B cell (primary cell): ENCODE measurements around the gene AP5B1. TPM values are rescaled to one million over a fixed set of nuclear protein-coding genes. Genes with fewer than 3 reads are reported as not detected.

Experiments
- ATAC-seq: fragments of 200-7000 bp; cut with Tn5 transposase; one replicate; pipeline ENCODE4 v1.10.0; 2021; ENCODE audit warnings: low read depth, mild to moderate bottlenecking, moderate number of reproducible peaks, moderate library complexity
- CTCF ChIA-PET: fragments of 350-600 bp; sonication (Branson Sonifier 250); formaldehyde crosslinking; loops from one replicate; lab custom pipeline; 2021; ENCODE audit warnings: antibody characterized with exemption, inconsistent platforms; lab: Charles Lee
- POLR2A ChIA-PET: fragments of 350-600 bp; sonication (Branson Sonifier 250); formaldehyde crosslinking; loops from one replicate; lab custom pipeline; 2021; ENCODE audit warnings: antibody characterized with exemption; lab: Charles Lee
- DNase-seq: peaks from one replicate; pipeline ENCODE4 v3.0.0; 2013
- H2AFZ ChIP-seq: 2 replicates; pipeline ENCODE4 v1.6.1; 2012; ENCODE audit warnings: mild to moderate bottlenecking, low read depth, low read length; ENCODE audit not compliant: insufficient read depth, poor library complexity, severe bottlenecking
- H3K27ac ChIP-seq, 2 donors: 1 replicate in 1 of 2; 2 replicates in 1 of 2; pipeline ENCODE4 v1.5.1; 2012 to 2013; ENCODE audit warnings: low read length in 2 of 2, mild to moderate bottlenecking in 2 of 2, moderate library complexity in 1 of 2
- H3K27me3 ChIP-seq, 4 experiments: fragments of 200-600 bp in 1 of 4; sonication (generic) in 1 of 4; replicated peaks in 1 of 4; 1 replicate in 2 of 4; 2 replicates in 2 of 4; pipeline versions ENCODE4 v1.6.1 to v1.7.0; 2013 to 2016; ENCODE audit warnings: low read length in 3 of 4, mild to moderate bottlenecking in 2 of 4, mixed read lengths in 1 of 4, moderate library complexity in 1 of 4; ENCODE audit not compliant: insufficient read depth in 4 of 4, control insufficient read depth in 3 of 4; ENCODE audit errors: control extremely low read depth in 1 of 4
- H3K36me3 ChIP-seq, 2 experiments: replicated peaks in 1 of 2; 1 replicate in 1 of 2; 2 replicates in 1 of 2; pipeline versions ENCODE4 v1.6.1 to v1.7.1; 2013; ENCODE audit warnings: low read length in 1 of 2; ENCODE audit not compliant: insufficient read depth in 2 of 2, control insufficient read depth in 1 of 2; ENCODE audit errors: control extremely low read depth in 1 of 2, extremely low read depth in 1 of 2
- H3K4me1 ChIP-seq, 2 donors: fragments of 200-600 bp in 1 of 2; sonication (generic) in 1 of 2; 1 replicate in 1 of 2; 2 replicates in 1 of 2; pipeline versions ENCODE4 v1.5.1 to v1.6.1; 2013 to 2017; ENCODE audit warnings: low read length in 2 of 2; ENCODE audit not compliant: control insufficient read depth in 2 of 2, insufficient read depth in 2 of 2
- H3K4me2 ChIP-seq: replicated peaks from 2 replicates; pipeline ENCODE3; 2012; ENCODE audit warnings: mild to moderate bottlenecking, low read depth, low read length; ENCODE audit not compliant: poor library complexity, severe bottlenecking
- H3K4me3 ChIP-seq, 5 experiments: fragments of 200-600 bp in 1 of 5; sonication (generic) in 1 of 5; 1 replicate in 3 of 5; 2 replicates in 2 of 5; pipeline versions ENCODE4 v1.5.1 to v1.7.0; 2011 to 2016; ENCODE audit warnings: low read length in 4 of 5, mild to moderate bottlenecking in 4 of 5, low read depth in 2 of 5, control low read depth in 1 of 5, moderate library complexity in 1 of 5; ENCODE audit not compliant: insufficient read depth in 1 of 5; ENCODE audit errors: control extremely low read depth in 1 of 5, extremely low read depth in 1 of 5
- H3K79me2 ChIP-seq: fragments of 200-600 bp; sonication (generic); one replicate; pipeline ENCODE4 v1.6.0; 2016; ENCODE audit warnings: low read length; ENCODE audit not compliant: control insufficient read depth, insufficient read depth
- H3K9ac ChIP-seq: fragments of 200-600 bp; sonication (generic); 2 replicates; pipeline ENCODE4 v1.6.1; 2017; ENCODE audit warnings: mild to moderate bottlenecking, low read length, moderate library complexity
- H3K9me3 ChIP-seq, 3 donors: one replicate each; pipeline versions ENCODE4 v1.6.1 to v1.7.1; 2013; ENCODE audit warnings: low read length in 2 of 3; ENCODE audit not compliant: control insufficient read depth in 2 of 3, insufficient read depth in 1 of 3; ENCODE audit errors: control extremely low read depth in 1 of 3
- H4K20me1 ChIP-seq: 2 replicates; pipeline ENCODE4 v1.6.0; 2012; ENCODE audit warnings: mild to moderate bottlenecking, low read length; ENCODE audit not compliant: insufficient read depth, control insufficient read depth, poor library complexity, severe bottlenecking
- H3K27ac Mint-ChIP-seq: one replicate; pipeline ENCODE4 v1.8.0; 2021; ENCODE audit warnings: mixed read lengths
- H3K27me3 Mint-ChIP-seq: one replicate; pipeline ENCODE4 v1.8.0; 2021; ENCODE audit warnings: mixed read lengths
- H3K4me1 Mint-ChIP-seq: one replicate; pipeline ENCODE4 v1.8.0; 2021; ENCODE audit warnings: mixed read lengths
- H3K4me3 Mint-ChIP-seq: one replicate; pipeline ENCODE4 v1.8.0; 2021; ENCODE audit warnings: mixed read lengths
- H3K9me3 Mint-ChIP-seq: one replicate; pipeline ENCODE4 v1.8.0; 2022; ENCODE audit warnings: mixed read lengths; ENCODE audit not compliant: insufficient read depth
- EZH2 ChIP-seq: IDR thresholded peaks from 2 replicates; pipeline ENCODE4 v1.6.1; 2012; ENCODE audit warnings: borderline replicate concordance, low read depth, mild to moderate bottlenecking, moderate library complexity, low read length; ENCODE audit not compliant: insufficient read depth, poor library complexity, severe bottlenecking
- WGBS: methylation state at CpG from one replicate; pipeline ENCODE4 v1.1.5; 2013; ENCODE audit warnings: missing lambda C conversion rate; ENCODE audit not compliant: insufficient coverage; 5-methylcytosine and 5-hydroxymethylcytosine counted together
- intact Hi-C: fragments of 100-400 bp; cut with micrococcal nuclease; formaldehyde crosslinking; loops from one replicate; pipeline ENCODE4 v1.10.0; 2022
- polyA plus RNA-seq: library from polyadenylated mRNA; depleted of rRNA; stranded (reverse); fragments of >200 nt; gene quantifications from 2 replicates; pipeline ENCODE4 v1.2.3, GENCODE V29; 2012
- total RNA-seq, 2 donors: library from RNA; stranded (reverse); fragments of 120-200 nt in 1 of 2; gene quantifications; 1 replicate in 1 of 2; 2 replicates in 1 of 2; pipeline versions ENCODE4 v1.2.3 to v1.2.4, GENCODE V29; 2013 to 2022
- TF ChIP-seq, protein P1 (sequence below): fragments of 200-600 bp; IDR thresholded peaks from one replicate; pipeline ENCODE4 v1.8.0; 2022; ENCODE audit warnings: antibody characterized with exemption, mild to moderate bottlenecking

AP5B1 gene
- total and polyA plus RNA-seq, 2 donors (not counting 1 experiment from before 2014, with no cell fraction given): 9.6 to 25.2 TPM

- ATAC-seq (no peak), DNase-seq (no peak)
- no peaks in the 10 kb centered on the region for H3K79me2 ChIP-seq
- Mint-ChIP-seq H3K9me3 (peaks cover 2% of the 10 kb centered on the region), H3K27ac (no peak overlapping the region), H3K4me3 (no peak overlapping the region), H3K27me3 (peaks cover 24% of the 10 kb centered on the region), H3K4me1 (no peaks in the 10 kb centered on the region)
- no peak overlapping the region for H3K27ac ChIP-seq
- no peak overlapping the region for H3K9ac ChIP-seq
- H3K4me2 ChIP-seq: no peak overlapping the region
- H3K4me3 ChIP-seq: no peak overlapping the region
- intact Hi-C loops: no loop called here
- no peaks in the 10 kb centered on the region for H3K4me1 ChIP-seq
- ChIA-PET CTCF (no interaction called here), POLR2A (no interaction called here)
- H3K27me3 ChIP-seq: peaks cover 0 to 6% (median 1%) of the 10 kb centered on the region in 4 experiments
- WGBS: 85% methylated on average over 2 of the region's 5 CpGs
- no peaks in the 10 kb centered on the region for H4K20me1 ChIP-seq
- TF ChIP-seq, protein P1, sequence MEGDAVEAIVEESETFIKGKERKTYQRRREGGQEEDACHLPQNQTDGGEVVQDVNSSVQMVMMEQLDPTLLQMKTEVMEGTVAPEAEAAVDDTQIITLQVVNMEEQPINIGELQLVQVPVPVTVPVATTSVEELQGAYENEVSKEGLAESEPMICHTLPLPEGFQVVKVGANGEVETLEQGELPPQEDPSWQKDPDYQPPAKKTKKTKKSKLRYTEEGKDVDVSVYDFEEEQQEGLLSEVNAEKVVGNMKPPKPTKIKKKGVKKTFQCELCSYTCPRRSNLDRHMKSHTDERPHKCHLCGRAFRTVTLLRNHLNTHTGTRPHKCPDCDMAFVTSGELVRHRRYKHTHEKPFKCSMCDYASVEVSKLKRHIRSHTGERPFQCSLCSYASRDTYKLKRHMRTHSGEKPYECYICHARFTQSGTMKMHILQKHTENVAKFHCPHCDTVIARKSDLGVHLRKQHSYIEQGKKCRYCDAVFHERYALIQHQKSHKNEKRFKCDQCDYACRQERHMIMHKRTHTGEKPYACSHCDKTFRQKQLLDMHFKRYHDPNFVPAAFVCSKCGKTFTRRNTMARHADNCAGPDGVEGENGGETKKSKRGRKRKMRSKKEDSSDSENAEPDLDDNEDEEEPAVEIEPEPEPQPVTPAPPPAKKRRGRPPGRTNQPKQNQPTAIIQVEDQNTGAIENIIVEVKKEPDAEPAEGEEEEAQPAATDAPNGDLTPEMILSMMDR: no peak
- no peak for TF ChIP-seq EZH2
- H2AFZ ChIP-seq: no peak overlapping the region
- no peaks in the 10 kb centered on the region for H3K36me3 ChIP-seq
- H3K9me3 ChIP-seq: no peaks in the 10 kb centered on the region
Measured at GRCh38 chr11:65730461-65730860, 50.3 kb downstream of the AP5B1 start.

DNA sequence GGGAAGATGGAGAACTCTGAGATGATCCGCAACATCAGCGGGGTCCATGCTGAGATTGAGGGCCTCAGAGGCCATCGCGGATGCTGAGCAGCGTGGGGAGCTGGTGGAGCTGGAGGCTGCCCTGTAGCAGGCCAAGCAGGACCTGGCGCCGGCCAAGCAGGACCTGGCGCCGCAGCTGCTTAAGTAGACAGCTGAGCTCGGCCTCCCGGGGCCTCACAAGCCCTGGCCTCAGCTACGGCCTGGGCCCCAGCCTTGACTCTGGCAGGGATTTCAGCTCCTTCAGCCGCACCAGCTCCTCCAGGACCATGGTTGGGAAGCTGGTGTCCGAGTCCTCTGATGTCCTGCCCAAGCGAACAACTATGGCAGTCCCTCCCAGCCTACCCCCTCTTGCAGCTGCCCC is 52.9 kb downstream of the AP5B1 start:
- no peak overlapping the region for H3K4me3 Mint-ChIP-seq
- intact Hi-C loops: no loop called here
- peaks cover under 1% of the 10 kb centered on the region for H3K9me3 Mint-ChIP-seq
- Histone ChIP-seq H3K4me1 (no peaks in the 10 kb centered on the region), H3K27me3 (peaks cover 0 to 5% (median 1%) of the 10 kb centered on the region in 4 experiments), H2AFZ (no peak overlapping the region), H3K27ac (no peak overlapping the region), H3K9me3 (no peaks in the 10 kb centered on the region), H4K20me1 (no peaks in the 10 kb centered on the region), H3K4me3 (no peak overlapping the region), H3K79me2 (no peaks in the 10 kb centered on the region), H3K4me2 (no peak overlapping the region), H3K36me3 (no peaks in the 10 kb centered on the region), H3K9ac (no peak overlapping the region)
- CTCF ChIA-PET: interaction anchor here (1.0 to 2.0 kb wide), 3 partner anchors 39 to 52 kb away, joined by 5 read pairs; no protein-coding TSS in a partner anchor
- peaks cover 15% of the 10 kb centered on the region for H3K27me3 Mint-ChIP-seq
- POLR2A ChIA-PET: no interaction called here
- ATAC-seq (no peak), DNase-seq (no peak)
- no peak overlapping the region for H3K27ac Mint-ChIP-seq
- TF ChIP-seq, protein P1: no peak
- TF ChIP-seq EZH2: no peak
- no peaks in the 10 kb centered on the region for H3K4me1 Mint-ChIP-seq
- 89% methylated on average over 15 of the region's 15 CpGs for WGBS
